Keratinocyte (primary cell): ENCODE results near the gene MYO1D. TPM values are rescaled to one million over a fixed set of nuclear protein-coding genes. Genes with fewer than 3 reads are reported as not detected.

ENCODE experiments used
- DNase-seq: peaks from one replicate; pipeline ENCODE4 v3.0.0-alpha.2; 2011; ENCODE audit warnings: low read depth, missing footprints, low spot score
- FAIRE-seq: peaks from 2 replicates; lab custom pipeline; 2011; peaks lifted over from hg19 to GRCh38; lab: Jason Lieb, UNC
- H2AFZ ChIP-seq: 2 replicates; pipeline ENCODE4 v1.6.0; 2012; ENCODE audit warnings: low read length, control low read depth, inconsistent platforms; ENCODE audit not compliant: control insufficient read depth
- H3K27ac ChIP-seq: 2 replicates; pipeline ENCODE4 v1.5.1; 2011; ENCODE audit warnings: low read length; ENCODE audit not compliant: control insufficient read depth, insufficient read depth
- H3K27me3 ChIP-seq: 3 replicates; pipeline ENCODE4 v1.6.0; 2011; ENCODE audit warnings: low read length; ENCODE audit not compliant: control insufficient read depth, insufficient read depth; ENCODE audit errors: extremely low read depth
- H3K36me3 ChIP-seq, 2 experiments: 2 replicates in 1 of 2; 3 replicates in 1 of 2; pipeline ENCODE4 v1.5.1; 2011; ENCODE audit warnings: low read length in 2 of 2, mild to moderate bottlenecking in 1 of 2; ENCODE audit not compliant: control insufficient read depth in 2 of 2, insufficient read depth in 2 of 2; ENCODE audit errors: extremely low read depth in 1 of 2
- H3K4me1 ChIP-seq: 3 replicates; pipeline ENCODE4 v1.5.1; 2011; ENCODE audit warnings: low read length; ENCODE audit not compliant: control insufficient read depth, insufficient read depth; ENCODE audit errors: extremely low read depth
- H3K4me2 ChIP-seq: 3 replicates; pipeline ENCODE4 v1.6.0; 2011; ENCODE audit warnings: low read depth, low read length; ENCODE audit not compliant: control insufficient read depth, insufficient read depth; ENCODE audit errors: extremely low read depth
- H3K4me3 ChIP-seq, 3 experiments: fragments of 200-600 bp in 1 of 3; sonication (generic) in 1 of 3; 2 replicates in 2 of 3; 3 replicates in 1 of 3; pipeline ENCODE4 v1.5.1; 2011 to 2016; ENCODE audit warnings: low read length in 3 of 3, mild to moderate bottlenecking in 3 of 3, control low read depth in 2 of 3, inconsistent platforms in 1 of 3, low read depth in 1 of 3, mixed read lengths in 1 of 3, mixed run types in 1 of 3, moderate library complexity in 1 of 3; ENCODE audit not compliant: control insufficient read depth in 2 of 3, insufficient read depth in 2 of 3; ENCODE audit errors: extremely low read depth in 1 of 3
- H3K79me2 ChIP-seq: 2 replicates; pipeline ENCODE4 v1.6.0; 2012; ENCODE audit warnings: low read length; ENCODE audit not compliant: control insufficient read depth, insufficient read depth
- H3K9ac ChIP-seq: 3 replicates; pipeline ENCODE4 v1.6.0; 2011; ENCODE audit warnings: low read length; ENCODE audit not compliant: control insufficient read depth, insufficient read depth; ENCODE audit errors: extremely low read depth
- H3K9me1 ChIP-seq: 3 replicates; pipeline ENCODE4 v1.6.0; 2011; ENCODE audit warnings: low read length; ENCODE audit not compliant: control insufficient read depth, insufficient read depth; ENCODE audit errors: extremely low read depth
- H3K9me3 ChIP-seq: 2 replicates; pipeline ENCODE4 v1.5.1; 2012; ENCODE audit warnings: low read depth, low read length; ENCODE audit not compliant: control insufficient read depth
- H4K20me1 ChIP-seq: 3 replicates; pipeline ENCODE4 v1.6.0; 2011; ENCODE audit warnings: low read length; ENCODE audit not compliant: control insufficient read depth, insufficient read depth; ENCODE audit errors: extremely low read depth
- CTCF ChIP-seq, 3 experiments: IDR thresholded peaks in 1 of 3; conservative IDR thresholded peaks in 1 of 3; optimal IDR thresholded peaks in 1 of 3; 2 replicates in 2 of 3; 3 replicates in 1 of 3; pipeline versions ENCODE3 to v1.5.1; 2011; ENCODE audit warnings: low read length in 3 of 3, mild to moderate bottlenecking in 3 of 3, moderate library complexity in 2 of 3, control low read depth in 1 of 3, inconsistent platforms in 1 of 3; ENCODE audit not compliant: insufficient read depth in 2 of 3; ENCODE audit errors: extremely low read depth in 1 of 3
- EZH2 ChIP-seq: IDR thresholded peaks from one replicate; pipeline ENCODE4 v1.6.1; 2012; ENCODE audit warnings: inconsistent platforms, mild to moderate bottlenecking, low read length, moderate library complexity
- dilution Hi-C: fragments of 300-500 bp; cut with MboI; formaldehyde crosslinking; loops from one replicate; pipeline ENCODE4 v1.7.0; 2020; ENCODE audit warnings: low sequenced_read_pairs; ENCODE audit not compliant: extremely low pct_ligation_motif_present
- polyA plus RNA-seq, 5 experiments: library from polyadenylated mRNA; depleted of rRNA in 3 of 5; stranded (reverse) in 3 of 5; stranded (forward) in 1 of 5; unstranded in 1 of 5; fragments of >200 nt; gene quantifications; 1 replicate in 1 of 5; 2 replicates in 3 of 5; 3 replicates in 1 of 5; pipeline versions ENCODE4 v1.2.1 to v1.2.3, GENCODE V29; 2011 to 2012; ENCODE audit warnings: missing spikeins in 2 of 5, low read depth in 1 of 5, low replicate concordance in 1 of 5

MYO1D gene
- polyA plus RNA-seq, 1 donor (not counting 4 experiments of a cell fraction or from before 2014, with no cell fraction given), result 33.7 TPM

GRCh38 chr17:32503251-32504165 is 373.4 kb downstream of the MYO1D start:
- Histone ChIP-seq H3K27ac (no peak overlapping the region), H3K79me2 (no peaks in the 10 kb centered on the region), H3K4me1 (peaks cover 18% of the 10 kb centered on the region), H2AFZ (no peak overlapping the region), H4K20me1 (no peaks in the 10 kb centered on the region), H3K9ac (no peak overlapping the region), H3K27me3 (no peaks in the 10 kb centered on the region), H3K4me3 (no peak overlapping the region), H3K9me1 (no peaks in the 10 kb centered on the region), H3K9me3 (no peaks in the 10 kb centered on the region), H3K4me2 (no peak overlapping the region), H3K36me3 (no peaks in the 10 kb centered on the region)
- TF ChIP-seq EZH2 (no peak), CTCF (optimal IDR thresholded peaks at IDR 0.05 in 1 of 3, IDR thresholded peaks at IDR 0.05 in 1 of 3, conservative IDR thresholded peaks at IDR 0.05 in 1 of 3; ENCODE audit: extremely low read depth in 1 of 3, insufficient read depth in 2 of 3, low read length in 3 of 3) (no peak)
- dilution Hi-C loops, result no loop called here
- DNase-seq (no peak), FAIRE-seq (peak; percentile 79)

- Histone ChIP-seq H3K9me1 (no peaks in the 10 kb centered on the region), H3K4me2 (no peak overlapping the region), H3K27me3 (no peaks in the 10 kb centered on the region), H2AFZ (no peak overlapping the region), H3K79me2 (no peaks in the 10 kb centered on the region), H4K20me1 (no peaks in the 10 kb centered on the region), H3K27ac (no peak overlapping the region), H3K4me3 (no peak overlapping the region), H3K4me1 (peaks cover 25% of the 10 kb centered on the region), H3K9ac (no peak overlapping the region), H3K36me3 (no peaks in the 10 kb centered on the region), H3K9me3 (no peaks in the 10 kb centered on the region)
- dilution Hi-C loops, result no loop called here
- FAIRE-seq (no peak), DNase-seq (no peak)
- TF ChIP-seq CTCF (optimal IDR thresholded peaks at IDR 0.05 in 1 of 3, IDR thresholded peaks at IDR 0.05 in 1 of 3, conservative IDR thresholded peaks at IDR 0.05 in 1 of 3; ENCODE audit: extremely low read depth in 1 of 3, insufficient read depth in 2 of 3, low read length in 3 of 3) (no peak), EZH2 (no peak)
These were observed 374.2 kb downstream of the MYO1D start for GRCh38 chr17:32502710-32503109.
